Loucy (cell line): ENCODE measurements around the gene SLFN13.

Source experiments
- H2AFZ ChIP-seq: fragments of 200-600 bp; sonication (generic); 2 replicates; pipeline ENCODE4 v1.6.0; 2016; ENCODE audit warnings: antibody characterized with exemption, mild to moderate bottlenecking, low read length, moderate library complexity
- H3F3A ChIP-seq: fragments of 200-600 bp; 2 replicates; pipeline ENCODE4 v1.6.0; 2016; ENCODE audit warnings: antibody characterized with exemption, low read depth, mild to moderate bottlenecking
- H3K27me3 ChIP-seq: fragments of 200-600 bp; sonication (generic); 2 replicates; pipeline ENCODE4 v1.6.1; 2014; ENCODE audit warnings: low read length, mild to moderate bottlenecking; ENCODE audit not compliant: insufficient read depth, poor library complexity, severe bottlenecking
- H3K36me3 ChIP-seq: fragments of 200-600 bp; sonication (generic); 2 replicates; pipeline ENCODE4 v1.6.1; 2016; ENCODE audit warnings: low read length; ENCODE audit not compliant: insufficient read depth
- H3K4me1 ChIP-seq: fragments of 200-600 bp; sonication (generic); 2 replicates; pipeline ENCODE4 v1.5.1; 2014; ENCODE audit warnings: low read length, mild to moderate bottlenecking; ENCODE audit not compliant: insufficient read depth, poor library complexity, severe bottlenecking
- H3K4me2 ChIP-seq: fragments of 200-600 bp; sonication (generic); 2 replicates; pipeline ENCODE4 v1.6.0; 2014; ENCODE audit warnings: antibody characterized with exemption, low read length, low read depth, mild to moderate bottlenecking; ENCODE audit not compliant: poor library complexity, severe bottlenecking
- H3K4me3 ChIP-seq: fragments of 200-600 bp; sonication (generic); 2 replicates; pipeline ENCODE4 v1.5.1; 2014; ENCODE audit warnings: low read length, mild to moderate bottlenecking, mixed read lengths; ENCODE audit not compliant: poor library complexity, severe bottlenecking
- H3K79me2 ChIP-seq: fragments of 200-600 bp; sonication (generic); 2 replicates; pipeline ENCODE4 v1.6.1; 2014; ENCODE audit warnings: low read length; ENCODE audit not compliant: insufficient read depth
- H3K9ac ChIP-seq: fragments of 200-600 bp; sonication (generic); 2 replicates; pipeline ENCODE4 v1.6.0; 2014; ENCODE audit warnings: mild to moderate bottlenecking, low read depth, low read length, moderate library complexity; ENCODE audit not compliant: poor library complexity, severe bottlenecking
- H3K9me2 ChIP-seq: fragments of 200-600 bp; sonication (generic); replicated peaks from 2 replicates; pipeline ENCODE4 v1.6.1; 2016; ENCODE audit warnings: low read depth, low read length, mixed read lengths
- H3K9me3 ChIP-seq: fragments of 200-600 bp; sonication (generic); 2 replicates; pipeline ENCODE4 v1.6.1; 2014; ENCODE audit warnings: mild to moderate bottlenecking, antibody characterized with exemption, low read length, low read depth; ENCODE audit not compliant: insufficient read depth
- H4K20me1 ChIP-seq: fragments of 200-600 bp; sonication (generic); 2 replicates; pipeline ENCODE4 v1.6.0; 2014; ENCODE audit warnings: antibody characterized with exemption, low read length, mild to moderate bottlenecking; ENCODE audit not compliant: insufficient read depth, poor library complexity, severe bottlenecking
- EZH2phosphoT487 ChIP-seq: fragments of 200-600 bp; IDR thresholded peaks from 2 replicates; pipeline ENCODE4 v1.6.1; 2018; ENCODE audit warnings: antibody characterized with exemption, mild to moderate bottlenecking, moderate library complexity, borderline replicate concordance
- TF ChIP-seq, protein P1 (sequence below): fragments of 200-600 bp; sonication (generic); conservative IDR thresholded peaks from 2 replicates; pipeline ENCODE4 v1.5.1; 2014; ENCODE audit warnings: mild to moderate bottlenecking, antibody characterized with exemption, low read length

Gene SLFN13

DNA sequence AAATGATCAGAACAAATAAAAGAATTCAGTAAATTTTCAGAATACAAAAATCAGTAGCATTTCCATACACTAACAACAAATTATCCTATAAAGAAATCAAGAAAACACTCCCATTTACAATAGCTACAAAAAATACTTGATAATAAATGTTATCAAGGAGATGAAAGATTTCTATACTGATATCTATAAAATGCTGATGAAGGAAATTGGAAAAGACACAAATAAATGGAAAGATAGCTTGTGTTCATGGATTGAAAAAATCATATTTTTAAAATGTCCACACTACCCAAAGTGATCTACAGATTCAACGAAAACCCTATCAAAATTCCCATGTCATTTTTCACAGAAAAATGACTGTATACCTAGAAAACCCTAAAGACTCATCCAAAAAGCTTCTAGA, 34.3 kb downstream of the SLFN13 start:
- no peak overlapping the region for H3K4me2 ChIP-seq
- no peak for TF ChIP-seq EZH2phosphoT487
- TF ChIP-seq, protein P1, sequence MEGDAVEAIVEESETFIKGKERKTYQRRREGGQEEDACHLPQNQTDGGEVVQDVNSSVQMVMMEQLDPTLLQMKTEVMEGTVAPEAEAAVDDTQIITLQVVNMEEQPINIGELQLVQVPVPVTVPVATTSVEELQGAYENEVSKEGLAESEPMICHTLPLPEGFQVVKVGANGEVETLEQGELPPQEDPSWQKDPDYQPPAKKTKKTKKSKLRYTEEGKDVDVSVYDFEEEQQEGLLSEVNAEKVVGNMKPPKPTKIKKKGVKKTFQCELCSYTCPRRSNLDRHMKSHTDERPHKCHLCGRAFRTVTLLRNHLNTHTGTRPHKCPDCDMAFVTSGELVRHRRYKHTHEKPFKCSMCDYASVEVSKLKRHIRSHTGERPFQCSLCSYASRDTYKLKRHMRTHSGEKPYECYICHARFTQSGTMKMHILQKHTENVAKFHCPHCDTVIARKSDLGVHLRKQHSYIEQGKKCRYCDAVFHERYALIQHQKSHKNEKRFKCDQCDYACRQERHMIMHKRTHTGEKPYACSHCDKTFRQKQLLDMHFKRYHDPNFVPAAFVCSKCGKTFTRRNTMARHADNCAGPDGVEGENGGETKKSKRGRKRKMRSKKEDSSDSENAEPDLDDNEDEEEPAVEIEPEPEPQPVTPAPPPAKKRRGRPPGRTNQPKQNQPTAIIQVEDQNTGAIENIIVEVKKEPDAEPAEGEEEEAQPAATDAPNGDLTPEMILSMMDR = no peak
- no peaks in the 10 kb centered on the region for H3K79me2 ChIP-seq
- H3K4me1 ChIP-seq = no peaks in the 10 kb centered on the region
- H3K36me3 ChIP-seq = no peaks in the 10 kb centered on the region; the same call in 1 of the 2 replicates
- H3K9ac ChIP-seq = no peak overlapping the region
- H4K20me1 ChIP-seq = no peaks in the 10 kb centered on the region
- H2AFZ ChIP-seq = no peak overlapping the region
- no peaks in the 10 kb centered on the region for H3K27me3 ChIP-seq
- no peak overlapping the region for H3K4me3 ChIP-seq
- H3K9me2 ChIP-seq = no peaks in the 10 kb centered on the region
- H3K9me3 ChIP-seq = no peaks in the 10 kb centered on the region; the same call in 1 of the 2 replicates
- H3F3A ChIP-seq = no peaks in the 10 kb centered on the region

DNA sequence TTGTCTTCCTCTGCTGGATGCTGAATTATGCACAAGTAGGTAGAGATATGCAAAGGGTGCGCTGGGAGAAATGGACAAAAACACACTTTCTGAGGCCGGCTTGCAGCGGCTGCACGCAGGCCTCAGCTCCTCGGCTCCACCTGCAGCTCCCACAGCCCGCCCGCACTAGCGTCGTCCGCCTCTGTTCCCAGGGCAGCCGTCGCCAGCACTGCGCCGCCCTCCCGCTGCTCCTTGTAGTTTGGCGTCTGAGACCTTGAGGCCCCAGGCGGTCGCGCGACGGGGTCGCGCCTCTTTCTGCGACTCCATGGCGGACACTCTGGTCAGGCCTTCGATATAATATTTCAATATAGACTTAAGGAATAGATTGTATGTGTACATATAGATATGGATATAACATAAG, 41.0 kb downstream of the SLFN13 start:
- Histone ChIP-seq H3K9ac (no peak overlapping the region), H3F3A (no peaks in the 10 kb centered on the region), H4K20me1 (no peaks in the 10 kb centered on the region), H2AFZ (no peak overlapping the region), H3K36me3 (no peaks in the 10 kb centered on the region), H3K4me2 (no peak overlapping the region), H3K27me3 (no peaks in the 10 kb centered on the region), H3K79me2 (no peaks in the 10 kb centered on the region), H3K4me1 (no peaks in the 10 kb centered on the region), H3K4me3 (no peak overlapping the region), H3K9me2 (no peaks in the 10 kb centered on the region), H3K9me3 (no peaks in the 10 kb centered on the region)
- TF ChIP-seq, protein P1 = no peak
- no peak for TF ChIP-seq EZH2phosphoT487

DNA sequence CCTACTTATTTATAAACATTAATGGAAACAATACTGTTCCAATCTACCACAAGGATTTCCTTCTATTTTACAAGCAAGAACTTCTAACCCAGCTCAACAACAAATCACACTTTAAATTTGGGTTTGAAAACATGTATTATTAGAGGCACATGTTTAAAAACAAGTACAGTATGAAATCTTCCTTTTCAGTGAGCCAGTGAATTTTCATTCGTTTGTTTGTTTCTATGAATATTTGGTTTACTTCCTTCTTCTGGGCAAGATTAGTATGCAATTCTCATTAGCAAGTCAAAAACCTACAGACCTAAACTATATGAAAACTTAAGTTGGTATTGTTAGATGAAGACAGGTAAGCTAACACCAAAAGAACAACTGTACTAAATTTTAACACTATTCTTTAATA, 42.0 kb downstream of the SLFN13 start:
- no peaks in the 10 kb centered on the region for H3K4me1 ChIP-seq
- no peaks in the 10 kb centered on the region for H3K27me3 ChIP-seq
- H4K20me1 ChIP-seq = no peaks in the 10 kb centered on the region
- no peak for TF ChIP-seq EZH2phosphoT487
- TF ChIP-seq, protein P1 = no peak
- no peak overlapping the region for H3K4me2 ChIP-seq
- no peak overlapping the region for H3K9ac ChIP-seq
- H3K79me2 ChIP-seq = no peaks in the 10 kb centered on the region
- H3F3A ChIP-seq = no peaks in the 10 kb centered on the region
- no peaks in the 10 kb centered on the region for H3K36me3 ChIP-seq
- no peak overlapping the region for H2AFZ ChIP-seq
- no peak overlapping the region for H3K4me3 ChIP-seq
- no peaks in the 10 kb centered on the region for H3K9me3 ChIP-seq
- no peaks in the 10 kb centered on the region for H3K9me2 ChIP-seq
